Measurements from ENCODE around the gene UTP15. TPM values are rescaled to one million over a fixed set of nuclear protein-coding genes. Genes with fewer than 3 reads are reported as not detected.

UTP15 gene
- total and polyA plus RNA-seq, 2 donors from 2014 or later: 4.5 to 16.4 TPM

DNA sequence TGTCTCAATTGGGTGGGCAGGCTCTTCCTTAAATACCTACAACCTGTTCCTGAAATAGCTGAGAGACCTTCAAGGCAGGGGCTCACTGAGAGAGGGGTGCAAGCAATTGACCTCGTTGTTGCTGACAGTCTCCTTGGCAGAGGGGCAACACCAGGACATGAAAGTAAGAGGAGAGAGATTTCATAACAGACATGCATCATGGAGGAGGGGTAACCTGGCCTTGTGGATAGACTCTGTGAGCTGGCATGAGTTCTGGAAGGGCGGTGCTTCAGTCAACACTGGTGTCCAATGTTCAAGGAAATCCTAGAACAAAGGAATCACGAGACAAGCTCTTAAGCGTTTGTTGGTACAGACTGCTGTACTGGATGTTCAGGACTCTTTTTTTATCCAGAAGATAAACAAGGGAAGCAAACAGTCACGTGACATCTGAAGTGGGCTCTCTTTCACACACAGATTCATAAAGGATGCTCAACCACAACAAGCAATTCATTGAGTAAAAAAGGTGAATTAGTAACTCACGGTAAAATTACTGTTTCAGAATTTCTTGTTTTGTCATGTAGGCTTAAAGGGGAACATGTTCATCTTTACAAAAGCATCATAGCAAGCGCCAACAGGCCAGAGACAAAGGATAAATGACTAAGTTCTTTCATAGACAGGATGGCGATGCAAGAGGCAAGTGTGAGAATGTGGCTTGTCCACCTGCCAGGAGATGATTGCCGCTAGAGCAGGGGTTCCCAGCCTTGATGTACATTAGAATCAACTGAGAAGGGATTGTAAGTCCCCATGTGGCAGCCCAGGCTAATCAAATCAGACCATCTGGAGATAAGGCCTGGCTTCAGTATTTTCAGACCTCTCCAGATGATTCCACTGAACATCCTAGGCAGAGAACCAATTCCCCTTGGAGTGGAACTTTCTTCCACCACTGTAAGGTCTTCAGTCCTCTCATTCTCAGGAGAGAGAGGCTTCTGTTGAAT is 20.8 kb upstream of the UTP15 start:
- Histone ChIP-seq H3K4me3 (ENCODE audit: low read length in 3 of 3) (no peak overlapping the region), H3K36me3 (ENCODE audit: control insufficient read depth in 2 of 3, insufficient read depth in 3 of 3, low read length in 3 of 3) (no peaks in the 10 kb centered on the region), H3K4me1 (ENCODE audit: control insufficient read depth in 2 of 3, insufficient read depth in 2 of 3, low read depth in 1 of 3, low read length in 3 of 3) (no peaks in the 10 kb centered on the region), H3K9ac (ENCODE audit: low read length in 3 of 3) (no peak overlapping the region), H3K27ac (ENCODE audit: low read depth in 2 of 2, low read length in 2 of 2) (no peak overlapping the region), H3K9me3 (ENCODE audit: control insufficient read depth in 2 of 3, insufficient read depth in 1 of 3, low read length in 3 of 3) (no peaks in the 10 kb centered on the region), H3K27me3 (ENCODE audit: control insufficient read depth, insufficient read depth, low read length) (no peaks in the 10 kb centered on the region)
- TF ChIP-seq, protein P1, sequence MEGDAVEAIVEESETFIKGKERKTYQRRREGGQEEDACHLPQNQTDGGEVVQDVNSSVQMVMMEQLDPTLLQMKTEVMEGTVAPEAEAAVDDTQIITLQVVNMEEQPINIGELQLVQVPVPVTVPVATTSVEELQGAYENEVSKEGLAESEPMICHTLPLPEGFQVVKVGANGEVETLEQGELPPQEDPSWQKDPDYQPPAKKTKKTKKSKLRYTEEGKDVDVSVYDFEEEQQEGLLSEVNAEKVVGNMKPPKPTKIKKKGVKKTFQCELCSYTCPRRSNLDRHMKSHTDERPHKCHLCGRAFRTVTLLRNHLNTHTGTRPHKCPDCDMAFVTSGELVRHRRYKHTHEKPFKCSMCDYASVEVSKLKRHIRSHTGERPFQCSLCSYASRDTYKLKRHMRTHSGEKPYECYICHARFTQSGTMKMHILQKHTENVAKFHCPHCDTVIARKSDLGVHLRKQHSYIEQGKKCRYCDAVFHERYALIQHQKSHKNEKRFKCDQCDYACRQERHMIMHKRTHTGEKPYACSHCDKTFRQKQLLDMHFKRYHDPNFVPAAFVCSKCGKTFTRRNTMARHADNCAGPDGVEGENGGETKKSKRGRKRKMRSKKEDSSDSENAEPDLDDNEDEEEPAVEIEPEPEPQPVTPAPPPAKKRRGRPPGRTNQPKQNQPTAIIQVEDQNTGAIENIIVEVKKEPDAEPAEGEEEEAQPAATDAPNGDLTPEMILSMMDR (IDR thresholded peaks at IDR 0.05; ENCODE audit: borderline replicate concordance, extremely low read depth, insufficient read depth): no peak
- FAIRE-seq (no peak), DNase-seq (no peak)
- intact Hi-C loops (cut with DNase I): no loop called here

DNA sequence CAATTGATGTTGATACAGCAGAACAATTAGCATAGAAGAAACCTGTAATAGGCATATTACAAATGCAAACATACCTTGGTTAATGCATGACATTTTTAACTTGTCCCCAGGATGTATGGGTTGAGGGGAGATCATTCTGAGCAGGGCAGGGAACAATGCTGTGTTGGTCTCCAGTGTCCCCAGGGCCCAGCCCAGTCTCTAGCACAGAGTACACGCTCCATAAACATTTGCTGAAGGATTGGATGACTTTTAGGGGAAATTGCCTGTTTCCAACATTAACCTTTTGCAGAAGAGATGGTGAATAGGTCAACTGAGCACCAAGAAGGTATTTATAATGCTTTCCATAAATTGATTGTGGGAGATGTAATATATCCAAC is 20.2 kb upstream of the UTP15 start:
- H3K9me3 ChIP-seq (ENCODE audit: control insufficient read depth in 2 of 3, insufficient read depth in 1 of 3, low read length in 3 of 3): no peaks in the 10 kb centered on the region
- H3K36me3 ChIP-seq (ENCODE audit: control insufficient read depth in 2 of 3, insufficient read depth in 3 of 3, low read length in 3 of 3): no peaks in the 10 kb centered on the region
- no peaks in the 10 kb centered on the region for H3K27me3 ChIP-seq (ENCODE audit: control insufficient read depth, insufficient read depth, low read length)
- H3K4me3 ChIP-seq (ENCODE audit: low read length in 3 of 3): no peak overlapping the region
- no peak overlapping the region for H3K27ac ChIP-seq (ENCODE audit: low read depth in 2 of 2, low read length in 2 of 2)
- DNase-seq: no peak
- no peaks in the 10 kb centered on the region for H3K4me1 ChIP-seq (ENCODE audit: control insufficient read depth in 2 of 3, insufficient read depth in 2 of 3, low read depth in 1 of 3, low read length in 3 of 3)
- H3K9ac ChIP-seq (ENCODE audit: low read length in 3 of 3): no peak overlapping the region
- TF ChIP-seq, protein P1 (IDR thresholded peaks at IDR 0.05; ENCODE audit: borderline replicate concordance, extremely low read depth, insufficient read depth): no peak
- FAIRE-seq: no peak
- intact Hi-C loops (cut with DNase I): no loop called here

DNA sequence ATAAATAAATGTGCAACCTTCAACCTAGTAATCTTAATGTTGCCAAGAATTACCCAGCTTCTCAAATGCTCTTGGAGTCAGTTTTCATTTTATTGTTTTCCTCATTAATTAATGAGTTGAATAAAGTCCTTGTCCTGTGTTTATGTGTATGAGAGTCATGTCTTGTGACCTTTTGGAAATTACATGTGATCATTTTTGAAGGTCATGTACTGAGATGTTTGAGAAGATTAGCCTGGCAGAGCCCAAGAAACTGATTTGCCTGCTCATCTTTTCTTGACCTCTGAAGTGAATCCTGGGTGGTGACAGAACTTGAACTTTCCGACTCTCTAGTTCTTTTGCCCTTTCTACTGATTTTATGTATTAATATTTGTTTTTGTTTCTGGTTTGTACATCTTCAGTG is 15.5 kb upstream of the UTP15 start:
- TF ChIP-seq, protein P1 (IDR thresholded peaks at IDR 0.05; ENCODE audit: borderline replicate concordance, extremely low read depth, insufficient read depth): no peak
- intact Hi-C loops (cut with DNase I): no loop called here
- Histone ChIP-seq H3K27me3 (ENCODE audit: control insufficient read depth, insufficient read depth, low read length) (no peaks in the 10 kb centered on the region), H3K9me3 (ENCODE audit: control insufficient read depth in 2 of 3, insufficient read depth in 1 of 3, low read length in 3 of 3) (no peaks in the 10 kb centered on the region), H3K36me3 (ENCODE audit: control insufficient read depth in 2 of 3, insufficient read depth in 3 of 3, low read length in 3 of 3) (peaks cover 2 to 17% (median 10%) of the 10 kb centered on the region in 3 donors), H3K4me1 (ENCODE audit: control insufficient read depth in 2 of 3, insufficient read depth in 2 of 3, low read depth in 1 of 3, low read length in 3 of 3) (no peaks in the 10 kb centered on the region), H3K9ac (ENCODE audit: low read length in 3 of 3) (no peak overlapping the region), H3K4me3 (ENCODE audit: low read length in 3 of 3) (no peak overlapping the region), H3K27ac (ENCODE audit: low read depth in 2 of 2, low read length in 2 of 2) (no peak overlapping the region)
- FAIRE-seq (no peak), DNase-seq (no peak)

Data from kidney (tissue), 14 donors.